GM19240 (cell line): Measurements from ENCODE around the gene SKOR2.
A peak's percentile ranks its signal among the peaks of the same experiment; 100 is the strongest.
"Not testable (repeated sequence)": the region's sequence is repeated elsewhere in the genome, so short reads cannot be mapped to it uniquely, and the experiment has no call there.

Experiments used
- DNase-seq: peaks from one replicate; pipeline ENCODE4 v3.0.0; 2011; ENCODE audit warnings: low spot score; ENCODE audit not compliant: insufficient read length

The SKOR2 gene

GRCh38 chr18:47203626-47204464, 47.6 kb downstream of the SKOR2 start:
- no peak for DNase-seq

- DNase-seq, result not testable (repeated sequence)
Observed at GRCh38 chr18:47195961-47196360, 55.5 kb downstream of the SKOR2 start.

GRCh38 chr18:47191961-47192360, 59.5 kb downstream of the SKOR2 start:
- DNase-seq, result no peak

GRCh38 chr18:47187721-47188120, 63.7 kb downstream of the SKOR2 start:
- no peak for DNase-seq

- DNase-seq, result no peak
Observed at GRCh38 chr18:47184419-47185050, 66.9 kb downstream of the SKOR2 start.

- DNase-seq, result not testable (repeated sequence)
Observed at GRCh38 chr18:47182156-47182555, 69.3 kb downstream of the SKOR2 start.

- no peak for DNase-seq
Observed at GRCh38 chr18:47180765-47181164, 70.7 kb downstream of the SKOR2 start.

GRCh38 chr18:47179520-47179919, 71.9 kb downstream of the SKOR2 start:
- DNase-seq, result no peak

GRCh38 chr18:47175898-47176575, 75.4 kb downstream of the SKOR2 start, which contains the start of gene IER3IP1:
Gene IER3IP1, minus strand, starts transcription at chr18:47176364. Its CDS starts 87 bp downstream, at chr18:47176277.
- DNase-seq, result peak; percentile 59

GRCh38 chr18:47175283-47175897, 76.1 kb downstream of the SKOR2 start:
- no peak for DNase-seq

GRCh38 chr18:47174545-47175116, 76.8 kb downstream of the SKOR2 start:
- DNase-seq, result no peak

GRCh38 chr18:47172476-47172875, 79.0 kb downstream of the SKOR2 start:
- DNase-seq, result no peak

- DNase-seq, result no peak
Observed at GRCh38 chr18:47168913-47169312, 82.5 kb downstream of the SKOR2 start.

GRCh38 chr18:47168509-47168908, 83.0 kb downstream of the SKOR2 start:
- DNase-seq, result no peak

- no peak for DNase-seq
Observed at GRCh38 chr18:47166294-47166693, 85.2 kb downstream of the SKOR2 start.

GRCh38 chr18:47163241-47163640, 88.2 kb downstream of the SKOR2 start:
- no peak for DNase-seq

GRCh38 chr18:47160256-47160655, 91.2 kb downstream of the SKOR2 start:
- no peak for DNase-seq

- DNase-seq, result not testable (repeated sequence)
Observed at GRCh38 chr18:47158404-47158803, 93.1 kb downstream of the SKOR2 start.
